Endometrial microvascular endothelial cells (primary cell): ENCODE measurements around the gene ZDBF2. TPM values are rescaled to one million over a fixed set of nuclear protein-coding genes. Genes with fewer than 3 reads are reported as not detected.
"Not testable (repeated sequence)": the region's sequence is repeated elsewhere in the genome, so short reads cannot be mapped to it uniquely, and the experiment has no call there.

Experiments used
- in situ Hi-C: cut with HindIII; loops from 2 replicates; pipeline ENCODE4 v1.10.0; 2017; ENCODE audit warnings: low sequenced_read_pairs, low pct_unique_long_range_greater_than_20kb; ENCODE audit errors: inconsistent ontology term
- total RNA-seq: library from RNA; depleted of rRNA; stranded (reverse); fragments of >200 nt; gene quantifications from one replicate; pipeline ENCODE4 v1.2.3, GENCODE V29; 2015; ENCODE audit errors: inconsistent ontology term

The ZDBF2 gene
- total RNA-seq, result 3.7 TPM

- in situ Hi-C loops, result no loop called here
Measured at GRCh38 chr2:206274434-206275311, at the start of gene ZDBF2. ZDBF2 (plus strand) TSS chr2:206274663; CDS start chr2:206281850, 7,187 bp downstream.

GRCh38 chr2:206225435-206226232, 48.8 kb upstream of the ZDBF2 start:
- in situ Hi-C loops, result no loop called here

- in situ Hi-C loops, result not testable (repeated sequence)
Measured at GRCh38 chr2:206228636-206229035, 45.8 kb upstream of the ZDBF2 start.

- in situ Hi-C loops, result no loop called here
Measured at GRCh38 chr2:206229642-206230041, 44.8 kb upstream of the ZDBF2 start.

GRCh38 chr2:206230060-206230762, 44.3 kb upstream of the ZDBF2 start:
- in situ Hi-C loops, result no loop called here

GRCh38 chr2:206231669-206232286, 42.7 kb upstream of the ZDBF2 start:
- in situ Hi-C loops, result no loop called here

GRCh38 chr2:206232287-206233035, 42.0 kb upstream of the ZDBF2 start:
- in situ Hi-C loops, result no loop called here

- in situ Hi-C loops, result no loop called here
Measured at GRCh38 chr2:206239157-206239556, 35.3 kb upstream of the ZDBF2 start.

GRCh38 chr2:206240327-206240726, 34.1 kb upstream of the ZDBF2 start:
- in situ Hi-C loops, result no loop called here

- in situ Hi-C loops, result no loop called here
Measured at GRCh38 chr2:206241736-206242135, 32.7 kb upstream of the ZDBF2 start.

GRCh38 chr2:206245265-206245672, 29.2 kb upstream of the ZDBF2 start:
- in situ Hi-C loops, result no loop called here

- in situ Hi-C loops, result no loop called here
Measured at GRCh38 chr2:206250041-206250897, 24.2 kb upstream of the ZDBF2 start.

- in situ Hi-C loops, result no loop called here
Measured at GRCh38 chr2:206253125-206253776, 21.2 kb upstream of the ZDBF2 start.

GRCh38 chr2:206253777-206254166, 20.7 kb upstream of the ZDBF2 start:
- in situ Hi-C loops, result no loop called here

GRCh38 chr2:206255003-206255402, 19.5 kb upstream of the ZDBF2 start:
- in situ Hi-C loops, result no loop called here

GRCh38 chr2:206256706-206257205, 17.7 kb upstream of the ZDBF2 start:
- in situ Hi-C loops, result no loop called here

- in situ Hi-C loops, result no loop called here
Measured at GRCh38 chr2:206257350-206257749, 17.1 kb upstream of the ZDBF2 start.
